Muscle layer of colon (tissue), 2 donors: Measurements from ENCODE around the gene GNAI2.
"Not testable (repeated sequence)": the region's sequence is repeated elsewhere in the genome, so short reads cannot be mapped to it uniquely, and the experiment has no call there.

Source experiments
- H3K27ac ChIP-seq: one replicate; pipeline ENCODE4 v1.7.0; 2013; ENCODE audit warnings: low read depth, mild to moderate bottlenecking, low read length, moderate library complexity
- H3K27me3 ChIP-seq, 2 donors: one replicate each; pipeline ENCODE4 v1.7.0; 2013; ENCODE audit warnings: low read length in 2 of 2, mild to moderate bottlenecking in 2 of 2; ENCODE audit not compliant: insufficient read depth in 2 of 2, control insufficient read depth in 1 of 2
- H3K36me3 ChIP-seq: one replicate; pipeline ENCODE4 v1.7.0; 2013; ENCODE audit warnings: mild to moderate bottlenecking, low read length; ENCODE audit not compliant: insufficient read depth
- H3K4me1 ChIP-seq: one replicate; pipeline ENCODE4 v1.7.0; 2013; ENCODE audit warnings: mild to moderate bottlenecking, low read length; ENCODE audit not compliant: insufficient read depth
- H3K4me3 ChIP-seq, 2 donors: one replicate each; pipeline ENCODE4 v1.7.0; 2013; ENCODE audit warnings: low read length in 2 of 2, low read depth in 1 of 2, mild to moderate bottlenecking in 1 of 2, moderate library complexity in 1 of 2
- H3K9ac ChIP-seq: one replicate; pipeline ENCODE4 v1.7.0; 2013; ENCODE audit warnings: low read length
- H3K9me3 ChIP-seq: one replicate; pipeline ENCODE4 v1.7.0; 2013; ENCODE audit warnings: mild to moderate bottlenecking, low read length
- donor health status: abdominal sarcoma.
- donor health status: Adenocarcinoma of cecum.

GNAI2 gene

DNA sequence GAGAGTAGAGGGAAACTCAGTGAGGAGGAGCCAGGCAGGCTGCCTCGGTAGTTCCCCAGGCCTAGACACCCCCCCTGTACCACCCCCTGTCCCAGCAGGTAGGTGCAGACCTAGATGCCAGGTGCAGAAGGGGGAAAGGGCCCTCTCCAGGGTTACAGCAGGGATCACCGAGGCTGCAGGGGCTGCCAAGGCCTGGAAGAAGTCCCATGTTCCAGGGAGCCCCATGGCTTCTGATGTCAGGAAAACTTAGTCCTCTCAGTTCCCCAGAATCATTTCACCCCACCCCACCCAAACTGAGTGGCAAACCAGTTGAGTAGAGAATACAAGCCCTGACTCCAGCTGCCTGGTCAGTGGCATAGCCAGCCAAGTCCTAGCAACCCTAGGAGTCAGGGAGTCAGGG, 25.5 kb downstream of the GNAI2 start:
- Histone ChIP-seq H3K9ac (no peak overlapping the region), H3K27me3 (no peaks in the 10 kb centered on the region), H3K36me3 (peaks cover 20% of the 10 kb centered on the region), H3K4me1 (peaks cover 43% of the 10 kb centered on the region), H3K27ac (peak overlapping the region; percentile 77), H3K4me3 (peak overlapping the region in 1 of 2 donors; percentile 61), H3K9me3 (no peaks in the 10 kb centered on the region)

DNA sequence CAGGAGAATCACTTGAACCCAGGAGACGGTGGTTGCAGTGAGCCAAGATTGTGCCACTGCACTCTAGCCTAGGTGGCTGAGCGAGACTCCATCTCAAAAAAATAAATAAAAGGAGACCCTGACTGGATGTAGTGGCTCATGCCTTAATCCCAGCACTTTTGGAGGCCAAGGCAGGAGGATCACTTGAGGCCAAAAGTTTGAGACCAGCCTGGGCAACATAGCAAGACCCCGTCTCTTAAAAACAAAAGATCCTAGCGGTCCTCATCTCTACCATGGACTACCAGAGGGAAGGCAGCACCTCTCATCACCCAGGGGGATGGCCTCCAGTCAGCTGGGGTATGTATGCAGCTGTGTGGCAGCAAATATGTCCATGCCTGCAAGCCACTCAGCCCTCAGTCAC, 26.2 kb downstream of the GNAI2 start:
- peaks cover 46% of the 10 kb centered on the region for H3K4me1 ChIP-seq
- not testable (repeated sequence) for H3K27ac ChIP-seq

DNA sequence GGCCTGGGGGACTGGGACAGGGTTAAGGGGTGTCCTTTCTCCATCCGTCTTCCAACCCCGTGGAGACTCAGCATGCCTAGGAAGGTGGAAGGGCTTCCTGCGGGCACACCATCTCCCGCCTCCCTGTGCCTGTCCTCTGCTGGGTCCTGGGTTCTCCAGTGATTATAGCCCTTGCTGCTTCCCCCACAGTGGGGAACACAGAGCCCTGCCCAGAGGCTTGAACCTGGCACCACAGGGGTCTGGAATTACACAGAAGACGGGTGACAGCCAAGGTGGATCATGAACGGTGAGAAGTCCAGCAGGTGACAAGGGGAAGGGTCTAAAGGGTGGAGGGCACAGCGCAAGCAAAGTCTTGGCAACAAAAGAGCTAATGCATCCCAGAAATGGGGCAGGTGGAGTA, 26.8 kb downstream of the GNAI2 start:
- no peak overlapping the region for H3K9ac ChIP-seq
- H3K27me3 ChIP-seq = no peaks in the 10 kb centered on the region
- H3K4me3 ChIP-seq = no peak overlapping the region
- H3K4me1 ChIP-seq = peaks cover 49% of the 10 kb centered on the region
- H3K36me3 ChIP-seq = peaks cover 8% of the 10 kb centered on the region
- no peak overlapping the region for H3K27ac ChIP-seq
- H3K9me3 ChIP-seq = no peaks in the 10 kb centered on the region

More for the DNA sequence above, 26.2 kb downstream of the GNAI2 start:
- H3K4me3 ChIP-seq, H3K9me3 ChIP-seq, H3K9ac ChIP-seq, H3K27me3 ChIP-seq: not testable (repeated sequence)
- peaks cover 13% of the 10 kb centered on the region for H3K36me3 ChIP-seq

DNA sequence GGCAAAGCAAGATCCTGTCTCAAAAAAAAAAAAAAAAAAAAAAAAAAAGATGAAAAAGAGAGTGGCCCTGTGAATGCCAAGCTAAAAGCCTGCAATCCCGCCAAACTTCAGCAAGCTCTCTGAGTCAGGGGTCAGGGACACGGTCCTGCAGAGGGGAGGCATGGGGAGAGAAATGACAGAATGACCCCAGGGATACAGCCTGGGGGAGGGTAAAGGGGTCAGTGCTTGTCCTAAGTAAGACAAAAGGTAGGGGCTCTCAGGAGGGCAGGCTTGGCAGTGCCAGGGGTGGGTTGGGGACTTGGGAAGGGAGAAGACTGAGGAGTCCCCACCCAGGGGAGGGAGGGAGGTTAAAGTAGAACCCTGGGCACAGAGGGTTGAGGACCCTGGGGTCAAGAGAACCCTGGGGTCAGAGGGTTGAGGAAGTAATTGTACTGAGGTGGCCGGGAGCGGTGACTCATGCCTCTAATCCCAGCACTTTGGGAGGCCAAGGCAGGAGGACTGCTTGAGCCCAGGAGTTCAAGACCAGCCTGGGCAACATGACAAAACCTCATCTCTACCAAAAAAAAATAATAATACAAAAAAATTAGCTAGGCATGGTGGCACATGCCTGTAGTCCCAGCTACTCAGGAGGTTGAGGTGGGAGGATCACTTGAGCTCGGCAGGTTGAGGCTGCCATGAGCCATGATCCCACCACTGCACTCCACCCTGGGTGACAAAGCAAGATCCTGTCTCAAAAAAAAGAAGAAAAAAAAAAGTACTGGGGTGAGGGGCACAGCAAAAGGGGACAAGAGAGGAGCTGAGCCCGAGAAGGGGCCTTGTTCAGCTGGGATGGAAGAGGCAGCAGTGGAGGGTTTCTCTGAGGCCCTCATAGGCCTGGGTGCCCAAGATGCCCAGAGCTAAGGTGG, 27.7 kb downstream of the GNAI2 start:
- no peaks in the 10 kb centered on the region for H3K9me3 ChIP-seq
- peak overlapping the region; percentile 77 for H3K27ac ChIP-seq
- no peaks in the 10 kb centered on the region for H3K36me3 ChIP-seq
- H3K4me1 ChIP-seq = peaks cover 58% of the 10 kb centered on the region
- H3K4me3 ChIP-seq = no peak overlapping the region
- H3K27me3 ChIP-seq = no peaks in the 10 kb centered on the region
- H3K9ac ChIP-seq = peak overlapping the region; percentile 9

DNA sequence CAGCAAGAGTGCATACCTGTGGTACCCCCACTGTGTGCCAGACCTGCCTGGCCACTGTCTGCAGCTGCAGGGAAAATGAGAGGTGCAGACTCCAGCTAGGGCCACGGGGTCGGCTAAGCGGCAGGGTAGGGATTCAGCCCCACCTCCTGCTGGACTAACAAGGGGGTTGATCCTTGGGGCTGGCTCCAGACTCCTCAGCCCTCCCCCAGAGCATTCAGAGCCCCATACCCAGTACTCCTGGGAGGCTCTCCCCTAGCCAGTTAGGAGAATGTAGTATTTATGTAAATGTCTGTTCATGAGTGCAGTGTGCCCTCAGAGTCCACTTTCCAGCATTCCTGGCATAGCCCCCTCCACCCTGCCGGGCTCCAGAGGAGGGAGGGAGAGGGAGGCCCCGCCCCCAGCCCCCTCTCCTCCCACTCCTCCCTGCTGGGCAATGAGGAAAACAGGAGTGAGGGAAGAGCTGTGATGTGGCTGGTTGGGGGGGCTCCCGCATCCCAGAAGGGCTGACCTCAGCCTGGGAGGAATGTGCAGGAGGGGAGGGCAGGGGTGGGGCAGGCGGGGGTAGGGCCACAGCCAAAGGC, 28.5 kb downstream of the GNAI2 start:
- Histone ChIP-seq H3K27ac (peak overlapping the region; percentile 82), H3K4me3 (no peak overlapping the region), H3K27me3 (no peaks in the 10 kb centered on the region), H3K36me3 (no peaks in the 10 kb centered on the region), H3K9ac (peak overlapping the region; percentile 9), H3K9me3 (no peaks in the 10 kb centered on the region), H3K4me1 (peaks cover 64% of the 10 kb centered on the region)

DNA sequence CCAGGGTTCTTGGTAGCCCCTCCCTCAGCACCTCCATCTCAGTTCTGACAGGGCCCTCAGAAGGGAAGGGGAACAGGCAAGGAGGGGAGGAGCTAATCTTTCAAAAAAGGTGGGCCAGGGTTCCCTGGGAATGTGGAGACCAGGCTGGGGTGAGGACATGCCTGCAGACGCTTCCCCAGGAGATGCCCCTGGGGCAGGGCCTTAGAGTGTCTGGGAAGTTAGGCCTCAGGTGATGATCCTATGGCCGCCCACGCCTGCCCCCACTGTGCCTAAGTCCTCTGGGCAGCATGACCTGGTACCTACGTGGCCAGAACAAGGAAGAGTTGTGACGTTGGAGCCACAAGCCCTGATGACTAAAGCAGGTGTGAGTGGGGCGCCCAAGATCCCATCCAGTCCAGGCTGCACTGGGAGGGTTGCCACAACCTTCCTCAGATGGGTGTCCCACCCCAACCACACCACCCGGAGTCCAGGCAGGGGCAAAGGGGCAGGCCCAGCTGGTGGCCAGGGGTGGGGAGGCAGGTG, 29.0 kb downstream of the GNAI2 start:
- H3K4me3 ChIP-seq = no peak overlapping the region
- no peaks in the 10 kb centered on the region for H3K27me3 ChIP-seq
- peak overlapping the region; percentile 82 for H3K27ac ChIP-seq
- H3K36me3 ChIP-seq = no peaks in the 10 kb centered on the region
- H3K9me3 ChIP-seq = no peaks in the 10 kb centered on the region
- peaks cover 66% of the 10 kb centered on the region for H3K4me1 ChIP-seq
- H3K9ac ChIP-seq = peak overlapping the region; percentile 40

DNA sequence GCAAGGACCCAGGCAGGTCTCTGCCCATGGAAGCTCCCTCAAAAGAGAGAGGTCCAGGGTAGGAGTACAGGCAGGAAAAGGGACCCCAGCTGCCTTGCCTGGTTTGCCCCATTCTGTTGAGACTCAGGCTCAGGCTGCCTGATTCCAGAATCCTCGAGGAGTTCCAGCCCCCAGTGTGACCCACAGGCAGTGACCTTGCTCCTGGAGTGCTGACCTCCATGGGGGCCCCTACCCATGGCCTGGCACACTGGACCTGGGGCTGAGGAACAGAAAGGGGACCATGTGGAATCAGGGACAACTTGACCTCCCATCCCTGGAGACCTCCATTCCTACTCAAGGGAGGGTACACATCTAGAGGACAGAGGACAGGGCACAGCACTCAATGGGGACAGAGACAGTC, 29.6 kb downstream of the GNAI2 start:
- Histone ChIP-seq H3K4me3 (no peak overlapping the region), H3K4me1 (peaks cover 70% of the 10 kb centered on the region), H3K27me3 (no peaks in the 10 kb centered on the region), H3K36me3 (no peaks in the 10 kb centered on the region), H3K9me3 (no peaks in the 10 kb centered on the region), H3K9ac (peak overlapping the region; percentile 40), H3K27ac (peak overlapping the region; percentile 82)

DNA sequence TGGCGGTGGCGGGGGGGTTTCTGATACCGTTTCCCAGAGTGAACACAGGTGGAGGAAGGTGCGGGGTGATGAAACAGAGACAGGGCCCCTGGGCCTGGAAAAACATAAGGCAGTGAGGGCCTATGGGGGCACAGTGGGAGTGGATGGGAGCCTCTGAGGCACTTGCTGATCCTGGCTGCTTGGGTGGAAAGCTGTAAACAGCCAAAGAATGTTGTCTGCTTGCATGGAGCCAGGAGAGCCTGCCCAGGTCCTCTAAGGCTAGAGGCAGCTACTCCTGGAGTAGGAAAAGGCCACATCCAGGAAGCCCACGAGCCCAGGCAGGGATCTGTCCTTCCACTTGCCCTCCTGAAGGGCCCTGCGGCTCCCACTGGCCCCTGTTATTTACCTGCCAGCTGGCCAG, 30.0 kb downstream of the GNAI2 start:
- H3K4me3 ChIP-seq = peak overlapping the region in 1 of 2 donors; percentile 79
- H3K9me3 ChIP-seq = no peaks in the 10 kb centered on the region
- H3K27ac ChIP-seq = peak overlapping the region; percentile 82
- no peaks in the 10 kb centered on the region for H3K27me3 ChIP-seq
- H3K4me1 ChIP-seq = peaks cover 65% of the 10 kb centered on the region
- peaks cover 2% of the 10 kb centered on the region for H3K36me3 ChIP-seq
- no peak overlapping the region for H3K9ac ChIP-seq

DNA sequence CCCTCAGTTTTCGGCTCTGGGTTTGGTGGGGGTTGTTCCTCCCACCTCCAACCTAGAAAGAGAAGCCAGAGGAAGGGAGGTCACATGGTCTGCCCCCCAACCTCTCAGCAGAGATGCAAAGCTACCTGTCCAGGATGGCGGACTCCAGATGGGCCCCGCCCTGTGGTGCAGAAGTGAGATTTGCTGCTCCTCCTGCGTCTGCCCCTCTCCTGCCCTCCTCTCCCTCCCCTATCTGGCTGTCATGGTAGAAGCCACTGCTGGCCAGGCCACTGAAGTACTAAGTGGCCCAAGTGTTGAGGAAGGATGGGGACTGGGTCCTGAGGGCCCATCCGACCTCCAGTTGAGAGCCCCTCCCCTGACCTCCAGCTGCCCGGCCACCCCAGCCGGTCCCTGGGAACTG, 30.8 kb downstream of the GNAI2 start:
- Histone ChIP-seq H3K4me1 (peaks cover 58% of the 10 kb centered on the region), H3K27ac (peak overlapping the region; percentile 82), H3K4me3 (peak overlapping the region; percentile 37 to 79), H3K9ac (peak overlapping the region; percentile 91), H3K27me3 (no peaks in the 10 kb centered on the region), H3K9me3 (no peaks in the 10 kb centered on the region), H3K36me3 (peaks cover 7% of the 10 kb centered on the region)

DNA sequence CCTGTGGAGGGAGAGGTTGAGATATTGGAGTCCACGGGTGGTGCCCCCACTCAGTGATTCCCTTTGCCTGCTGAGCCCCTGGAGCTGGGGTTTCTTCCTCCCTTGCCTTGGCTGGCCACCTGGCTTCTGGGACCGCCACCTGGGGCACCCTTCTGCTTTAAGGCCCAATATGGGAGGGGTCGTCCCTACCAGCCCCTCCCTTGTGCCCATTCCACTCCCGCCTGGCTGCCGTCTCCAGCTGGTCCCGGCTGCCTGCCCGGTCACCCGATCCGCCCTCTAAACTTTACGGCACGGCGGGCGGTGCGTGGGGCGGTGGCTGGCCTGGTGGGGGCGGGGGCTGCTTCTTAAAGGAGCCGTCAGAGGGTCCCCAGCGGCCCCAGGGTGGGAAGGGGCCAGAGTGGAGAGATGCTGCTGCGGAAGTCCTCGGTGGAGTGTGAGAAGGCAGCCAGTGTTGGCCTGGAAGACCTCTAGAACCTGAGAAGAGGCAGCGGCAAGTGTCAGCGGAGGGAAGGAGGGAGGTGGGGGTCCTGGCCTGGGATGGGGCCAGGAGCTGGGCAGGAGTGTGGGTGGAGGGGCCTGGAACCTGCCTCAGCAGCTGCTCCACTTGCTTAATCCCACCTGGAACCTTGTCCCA, 31.4 kb downstream of the GNAI2 start:
- Histone ChIP-seq H3K27ac (peak overlapping the region; percentile 82), H3K27me3 (no peaks in the 10 kb centered on the region), H3K9ac (peak overlapping the region; percentile 91), H3K4me1 (peaks cover 58% of the 10 kb centered on the region), H3K36me3 (peaks cover 7% of the 10 kb centered on the region), H3K4me3 (peak overlapping the region; percentile 37 to 79), H3K9me3 (no peaks in the 10 kb centered on the region)

DNA sequence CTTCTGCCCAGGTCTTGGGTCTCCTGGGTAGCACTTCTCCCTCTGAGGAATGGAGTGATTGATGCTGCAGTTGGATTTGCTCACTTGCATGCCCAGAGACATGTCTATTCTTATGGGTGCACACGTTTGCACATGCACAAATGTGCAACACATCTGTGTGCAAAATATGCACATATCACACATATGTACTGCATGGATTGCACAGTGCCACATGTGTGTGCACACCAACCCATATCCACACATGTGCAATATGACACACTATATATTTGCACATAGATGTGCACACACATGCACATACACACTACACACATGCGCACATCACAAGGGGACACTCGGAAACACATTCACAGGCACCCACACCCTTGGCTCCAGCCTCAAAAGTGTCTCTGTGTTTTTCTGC, 32.3 kb downstream of the GNAI2 start:
- Histone ChIP-seq H3K27me3 (no peaks in the 10 kb centered on the region), H3K9me3 (no peaks in the 10 kb centered on the region), H3K9ac (peak overlapping the region; percentile 91), H3K4me3 (peak overlapping the region; percentile 37 to 79), H3K27ac (peak overlapping the region; percentile 82), H3K4me1 (peaks cover 61% of the 10 kb centered on the region), H3K36me3 (peaks cover 7% of the 10 kb centered on the region)
